Mesothelial cell of epicardium (in vitro differentiated cells): Measurements from ENCODE around the gene OMP. TPM values are rescaled to one million over a fixed set of nuclear protein-coding genes. Genes with fewer than 3 reads are reported as not detected.

Experiments
- DNase-seq, 2 experiments: peaks; one replicate each; pipeline ENCODE4 v3.0.0; 2021; ENCODE audit warnings: low spot score in 2 of 2; ENCODE audit not compliant: unreplicated experiment in 2 of 2
- H3K27ac Mint-ChIP-seq: 2 replicates; pipeline ENCODE4 v1.8.0; 2021; ENCODE audit warnings: mixed read lengths
- H3K27me3 Mint-ChIP-seq: 2 replicates; pipeline ENCODE4 v1.8.0; 2021; ENCODE audit warnings: low read depth, mixed read lengths
- H3K36me3 Mint-ChIP-seq: 2 replicates; pipeline ENCODE4 v1.8.0; 2021; ENCODE audit warnings: mixed read lengths
- H3K4me1 Mint-ChIP-seq: 2 replicates; pipeline ENCODE4 v1.8.0; 2021; ENCODE audit warnings: mixed read lengths
- H3K4me3 Mint-ChIP-seq: 2 replicates; pipeline ENCODE4 v1.8.0; 2021; ENCODE audit warnings: mild to moderate bottlenecking, moderate library complexity, mixed read lengths
- H3K9me3 Mint-ChIP-seq: 2 replicates; pipeline ENCODE4 v1.8.0; 2021; ENCODE audit warnings: mixed read lengths
- CTCF ChIP-seq: fragments of 200-600 bp; sonication (generic); IDR thresholded peaks from one replicate; pipeline ENCODE4 v1.5.0; 2021; ENCODE audit warnings: antibody characterized with exemption; ENCODE audit not compliant: unreplicated experiment
- total RNA-seq: library from RNA; stranded (reverse); gene quantifications from 3 replicates; pipeline ENCODE4 v1.2.1, GENCODE V29; 2021

OMP gene
- total RNA-seq, 1 donor from 2014 or later = 1.5 TPM

GRCh38 chr11:77142091-77142975 lies 39.7 kb downstream of the OMP start:
- Mint-ChIP-seq H3K36me3 (no peaks in the 10 kb centered on the region), H3K27ac (no peak overlapping the region), H3K4me3 (no peak overlapping the region), H3K27me3 (peaks cover 10% of the 10 kb centered on the region), H3K9me3 (no peaks in the 10 kb centered on the region), H3K4me1 (peaks cover 4% of the 10 kb centered on the region)
- no peak for DNase-seq
- no peak for TF ChIP-seq CTCF

- DNase-seq = no peak
- H3K27me3 Mint-ChIP-seq = peaks cover 17% of the 10 kb centered on the region
- peaks cover 14% of the 10 kb centered on the region for H3K4me1 Mint-ChIP-seq
- H3K27ac Mint-ChIP-seq = no peak overlapping the region
- no peak overlapping the region for H3K4me3 Mint-ChIP-seq
- TF ChIP-seq CTCF = no peak
- no peaks in the 10 kb centered on the region for H3K36me3 Mint-ChIP-seq
- H3K9me3 Mint-ChIP-seq = no peaks in the 10 kb centered on the region
These were observed 40.9 kb downstream of the OMP start for GRCh38 chr11:77143405-77144020.

GRCh38 chr11:77144196-77144856 lies 41.7 kb downstream of the OMP start:
- DNase-seq = no peak
- Mint-ChIP-seq H3K36me3 (no peaks in the 10 kb centered on the region), H3K27me3 (peaks cover 21% of the 10 kb centered on the region)

GRCh38 chr11:77144857-77145428 lies 42.3 kb downstream of the OMP start:
- H3K4me3 Mint-ChIP-seq = no peak overlapping the region
- H3K4me1 Mint-ChIP-seq = peaks cover 14% of the 10 kb centered on the region
- no peaks in the 10 kb centered on the region for H3K9me3 Mint-ChIP-seq
- DNase-seq = no peak
- no peaks in the 10 kb centered on the region for H3K36me3 Mint-ChIP-seq
- no peak for TF ChIP-seq CTCF
- H3K27ac Mint-ChIP-seq = no peak overlapping the region
- H3K27me3 Mint-ChIP-seq = peaks cover 21% of the 10 kb centered on the region

More at GRCh38 chr11:77144196-77144856, 41.7 kb downstream of the OMP start:
- H3K4me3 Mint-ChIP-seq = no peak overlapping the region
- no peak for TF ChIP-seq CTCF
- peaks cover 14% of the 10 kb centered on the region for H3K4me1 Mint-ChIP-seq
- no peaks in the 10 kb centered on the region for H3K9me3 Mint-ChIP-seq
- H3K27ac Mint-ChIP-seq = no peak overlapping the region

- peaks cover 21% of the 10 kb centered on the region for H3K27me3 Mint-ChIP-seq
- no peaks in the 10 kb centered on the region for H3K9me3 Mint-ChIP-seq
- DNase-seq = no peak
- no peaks in the 10 kb centered on the region for H3K36me3 Mint-ChIP-seq
- no peak for TF ChIP-seq CTCF
- H3K4me3 Mint-ChIP-seq = peak overlapping the region; percentile 30
- H3K4me1 Mint-ChIP-seq = peaks cover 15% of the 10 kb centered on the region
- no peak overlapping the region for H3K27ac Mint-ChIP-seq
These were observed 43.8 kb downstream of the OMP start for GRCh38 chr11:77146261-77147035.
